HG03045 (cell line): ENCODE data around the gene PCNP.
A peak's percentile ranks its signal among the peaks of the same experiment; 100 is the strongest.
"Not testable (repeated sequence)": the region's sequence is repeated elsewhere in the genome, so short reads cannot be mapped to it uniquely, and the experiment has no call there.

ENCODE experiments used
- ATAC-seq: cut with Tn5 transposase; IDR thresholded peaks from one replicate; pipeline ENCODE4 v1.9.1; 2021; ENCODE audit warnings: mild to moderate bottlenecking, moderate library complexity; ENCODE audit not compliant: unreplicated experiment

The PCNP gene

DNA sequence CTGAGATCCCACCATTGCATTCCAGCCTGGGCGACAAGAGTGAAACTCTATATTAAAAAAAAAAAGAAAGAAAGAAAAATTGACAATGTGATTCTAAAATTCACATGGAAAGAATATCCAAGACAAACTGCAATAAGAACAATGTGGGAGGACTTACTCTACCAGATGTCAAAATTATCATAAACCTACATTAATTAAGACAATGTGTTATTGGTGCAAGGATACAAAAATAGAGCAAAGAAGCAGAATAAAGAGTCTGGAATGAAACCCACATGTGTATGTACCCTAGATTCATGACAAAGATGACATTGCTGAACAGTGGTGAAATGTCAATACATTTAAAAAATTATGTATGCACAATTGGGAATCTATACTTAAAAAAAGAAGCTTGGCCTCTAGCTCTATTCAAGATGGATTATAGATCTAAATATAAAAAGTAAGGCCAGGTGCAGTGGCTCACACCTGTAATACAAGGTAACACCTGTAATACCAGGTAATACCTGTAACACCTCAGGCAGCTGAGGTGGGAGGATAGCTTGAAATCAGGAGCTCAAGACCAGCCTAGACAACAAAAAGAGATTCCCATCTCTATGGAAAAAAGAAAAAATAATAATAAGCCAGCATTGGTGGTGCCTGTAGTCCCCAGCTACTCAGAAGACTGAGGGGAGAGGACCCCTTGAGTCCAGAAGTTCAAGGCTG, 57.3 kb downstream of the PCNP start:
- ATAC-seq: no peak

DNA sequence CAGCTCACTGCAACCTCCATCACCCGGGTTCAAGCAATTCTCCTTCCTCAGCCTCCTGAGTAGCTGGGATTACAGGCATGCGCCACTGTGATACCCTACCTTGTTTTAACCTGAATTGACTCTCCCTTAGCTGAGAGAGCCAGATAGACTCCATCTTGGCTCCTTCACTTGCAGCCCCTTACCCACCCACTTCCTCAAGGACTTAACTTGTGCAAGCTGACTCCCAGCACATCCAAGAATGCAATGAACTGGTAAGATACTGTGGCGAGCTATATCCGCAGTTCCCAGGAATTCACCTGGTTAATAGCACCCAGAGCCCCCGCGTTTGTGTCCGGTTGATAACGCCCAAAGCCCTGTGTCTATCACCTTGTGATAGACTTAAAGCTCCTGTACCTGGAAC, 58.0 kb downstream of the PCNP start:
- ATAC-seq: not testable (repeated sequence)

DNA sequence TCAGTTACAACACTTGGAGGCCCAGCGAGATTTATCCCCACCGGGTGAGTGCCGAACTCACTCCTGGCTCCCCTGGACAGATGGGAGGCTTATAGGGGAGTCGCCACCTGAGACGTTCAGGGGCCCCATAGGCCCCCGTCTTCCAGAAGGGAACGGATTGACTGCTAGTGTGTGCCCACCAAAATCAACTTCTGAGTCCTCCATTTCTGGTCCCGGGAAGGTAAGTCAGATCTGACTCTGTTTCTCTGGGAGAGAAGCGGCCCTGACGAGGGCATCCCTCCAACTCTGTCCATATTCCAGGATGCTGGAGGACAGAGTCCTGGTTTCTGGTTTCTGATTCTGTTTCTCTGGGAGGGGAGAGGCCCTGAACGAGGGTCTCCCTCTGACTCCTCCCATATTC, 58.6 kb downstream of the PCNP start:
- no peak for ATAC-seq

DNA sequence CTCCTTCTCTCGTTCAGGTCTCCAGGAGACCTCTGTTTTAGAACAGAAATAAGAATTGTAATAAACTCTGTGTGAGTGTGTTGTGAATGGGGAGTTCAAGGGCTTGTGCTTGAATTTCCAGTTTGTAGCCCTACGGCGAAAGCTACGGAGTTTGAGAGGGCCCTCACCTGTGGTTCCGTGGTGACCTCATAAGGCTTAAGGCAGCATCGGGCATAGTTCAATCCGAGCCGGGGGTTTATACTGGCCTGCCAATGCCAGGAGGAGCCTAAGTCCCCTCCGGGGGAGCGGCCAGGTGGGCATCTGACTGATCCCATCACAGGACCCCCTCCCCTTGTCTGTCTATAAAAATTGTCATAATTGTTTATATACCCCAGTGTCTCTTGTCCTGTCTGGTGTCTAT, 59.2 kb downstream of the PCNP start:
- ATAC-seq: no peak

DNA sequence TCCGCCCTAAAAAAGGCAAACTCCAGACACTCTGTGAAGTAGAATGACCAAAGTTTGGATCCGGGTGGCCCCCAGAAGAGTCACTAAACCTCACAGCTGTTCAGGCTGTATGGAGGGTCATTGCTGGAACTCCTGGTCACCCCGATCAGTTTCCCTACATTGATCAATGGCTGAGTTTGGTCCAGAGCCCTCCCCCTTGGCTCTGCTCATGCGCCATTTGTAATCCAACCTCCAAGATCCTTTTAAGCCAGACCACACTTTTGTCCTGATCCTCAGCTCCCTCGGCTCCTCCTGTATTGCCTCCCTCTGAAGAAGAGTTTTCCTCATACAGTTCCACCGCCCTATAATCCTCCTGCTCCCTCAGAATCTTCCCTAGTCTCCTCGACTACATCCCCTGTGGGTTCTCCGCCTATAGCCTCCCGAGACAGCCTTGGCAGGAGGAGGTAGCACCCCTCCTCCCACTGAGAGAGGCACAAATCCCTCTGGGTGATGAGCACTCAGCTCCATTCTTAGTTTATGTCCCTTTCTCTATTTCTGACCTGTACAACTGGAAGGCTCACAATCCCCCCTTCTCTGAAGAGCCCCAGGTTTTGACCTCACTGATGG, 60.7 kb downstream of the PCNP start:
- ATAC-seq: no peak

DNA sequence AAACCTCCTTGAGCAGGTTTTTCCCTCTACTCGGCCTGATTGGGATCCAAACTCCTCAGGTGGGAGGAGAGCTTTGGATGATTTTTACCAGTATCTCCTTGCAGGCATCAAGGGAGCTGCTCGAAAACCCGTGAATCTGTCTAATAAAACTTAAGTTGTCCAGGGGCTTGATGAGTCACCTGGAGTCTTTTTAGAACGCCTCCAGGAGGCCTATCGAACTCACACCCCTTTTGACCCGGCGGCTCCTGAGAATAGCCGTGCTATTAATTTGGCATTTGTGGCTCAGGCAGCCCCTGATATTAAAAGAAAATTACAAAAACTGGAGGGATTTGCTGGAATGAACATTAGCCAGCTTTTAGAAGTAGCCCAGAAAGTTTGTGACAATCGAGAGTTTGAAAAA, 61.4 kb downstream of the PCNP start:
- no peak for ATAC-seq

DNA sequence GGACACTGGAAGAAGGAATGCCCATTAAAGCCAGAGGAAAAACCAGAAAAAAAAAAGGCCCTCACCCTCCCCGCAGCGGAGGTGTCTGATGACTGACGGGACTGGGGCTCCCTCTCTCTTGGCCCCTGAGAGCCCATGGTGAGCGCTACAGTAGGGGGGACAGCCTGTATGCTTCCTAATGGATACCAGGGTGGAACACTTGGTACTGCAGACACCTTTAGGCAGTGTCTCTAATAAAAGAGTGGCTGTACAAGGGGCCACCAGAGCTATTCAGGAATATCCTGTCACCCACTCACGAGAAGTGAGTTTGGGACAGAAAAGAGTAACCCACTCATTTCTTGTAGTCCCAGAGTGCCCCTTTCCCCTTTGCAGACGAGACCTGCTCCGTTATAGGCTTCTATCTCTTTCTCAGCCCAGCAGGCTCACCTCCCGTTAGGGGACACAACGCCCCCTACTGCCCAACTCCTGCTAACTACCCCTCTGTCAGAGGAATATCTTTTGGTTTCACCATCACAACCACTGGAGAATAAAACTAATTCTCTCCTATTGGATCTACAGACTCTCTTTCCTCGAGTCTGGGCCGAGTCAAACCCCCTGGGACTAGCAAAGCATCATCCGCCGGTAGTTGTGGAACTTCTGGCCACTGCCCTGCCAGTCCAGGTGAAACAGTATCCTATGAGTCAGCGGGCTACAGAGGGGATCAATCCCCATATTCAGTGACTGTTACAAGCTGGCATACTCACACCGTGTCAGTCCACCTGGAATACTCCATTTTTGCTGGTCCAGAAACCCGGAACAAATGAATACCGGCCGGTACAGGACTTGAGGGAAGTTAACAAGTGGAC, 62.2 kb downstream of the PCNP start:
- ATAC-seq: peak; percentile 83

DNA sequence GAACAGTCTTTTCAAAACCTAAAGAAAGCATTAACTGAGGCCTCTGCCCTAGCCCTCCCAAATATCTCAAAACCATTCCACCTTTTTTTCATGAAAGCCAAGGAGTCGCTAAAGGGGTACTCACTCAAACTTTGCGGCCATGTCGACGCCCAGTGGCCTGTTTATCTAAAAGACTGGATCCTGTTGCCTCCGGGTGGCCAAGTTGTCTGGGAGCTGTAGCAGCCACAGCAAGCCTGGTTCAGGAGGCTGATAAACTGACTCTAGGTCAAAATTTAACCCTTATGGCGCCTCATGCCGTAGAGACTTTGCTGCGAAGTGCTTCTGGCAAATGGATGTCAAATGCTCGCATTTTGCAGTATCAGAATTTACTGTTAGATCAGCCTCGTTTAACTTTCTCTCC, 63.5 kb downstream of the PCNP start:
- ATAC-seq: no peak

DNA sequence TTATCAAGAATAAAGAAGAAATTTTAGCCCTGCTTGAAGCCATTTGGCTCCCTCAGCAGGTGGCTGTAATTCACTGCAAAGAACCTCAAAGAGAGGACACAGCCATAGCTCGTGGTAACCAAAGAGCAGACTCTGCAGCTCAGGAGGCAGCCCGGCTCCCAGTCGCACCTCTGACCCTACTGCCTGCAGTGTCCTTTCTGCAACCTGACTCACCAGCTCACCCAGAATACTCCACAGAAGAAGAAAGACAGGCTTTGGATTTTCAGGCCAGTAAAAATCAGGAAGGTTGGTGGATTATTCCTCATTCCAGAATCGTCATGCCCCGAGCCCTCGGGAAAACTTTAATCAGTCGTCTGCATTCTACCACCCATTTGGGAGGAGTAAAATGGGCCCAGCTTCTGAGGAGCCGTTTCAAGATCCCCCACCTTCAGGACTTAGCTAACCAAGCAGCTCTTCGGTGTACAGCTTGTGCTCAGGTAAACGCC, 64.3 kb downstream of the PCNP start:
- no peak for ATAC-seq

DNA sequence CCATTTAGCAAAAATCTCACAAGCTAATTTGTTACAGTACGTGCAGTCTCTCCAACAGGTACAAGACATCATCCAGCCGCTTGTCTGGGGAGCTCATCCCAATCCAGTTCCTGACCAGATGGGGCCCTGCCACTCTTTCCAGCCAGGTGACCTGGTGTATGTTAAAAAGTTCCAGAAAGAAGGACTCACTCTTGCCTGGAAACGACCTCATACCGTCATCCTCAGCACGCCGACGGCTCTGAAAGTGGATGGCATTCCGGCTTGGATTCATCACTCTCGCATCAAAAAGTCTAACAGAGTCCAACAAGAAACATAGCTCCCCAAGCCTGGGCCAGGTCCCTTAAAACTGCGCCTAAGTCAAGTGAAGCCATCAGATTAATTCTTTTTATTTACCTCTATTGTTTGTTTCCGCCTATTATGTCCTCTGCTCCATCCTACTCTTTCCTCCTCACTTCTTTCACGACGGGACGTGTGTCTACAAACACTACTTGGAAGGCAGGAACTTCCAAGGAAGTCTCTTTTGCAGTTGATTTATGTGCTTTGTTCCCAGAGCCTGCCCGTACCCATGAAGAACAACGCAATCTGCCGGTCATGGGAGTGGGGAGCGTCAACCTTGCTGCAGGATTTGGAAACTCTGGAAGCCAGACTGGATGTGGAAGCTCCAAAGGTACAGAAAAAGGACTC, 65.4 kb downstream of the PCNP start:
- ATAC-seq: no peak

DNA sequence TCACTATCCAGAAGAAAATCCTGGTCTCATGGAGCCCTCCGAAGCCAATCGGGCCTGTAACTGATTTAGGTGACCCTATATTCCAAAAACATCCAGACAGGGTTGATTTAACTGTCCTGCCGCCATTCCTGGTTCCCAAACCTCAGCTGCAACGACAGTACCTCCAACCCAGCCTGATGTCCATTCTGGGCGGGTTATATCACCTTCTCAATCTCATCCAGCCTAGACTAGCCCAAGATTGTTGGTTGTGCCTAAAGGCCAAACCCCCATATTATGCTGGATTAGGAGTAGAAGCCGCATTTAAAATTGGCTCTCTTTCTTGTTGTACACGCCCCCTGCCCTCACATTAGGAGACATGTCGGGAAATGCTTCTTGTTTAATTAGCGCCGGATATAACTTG, 66.3 kb downstream of the PCNP start:
- ATAC-seq: no peak

DNA sequence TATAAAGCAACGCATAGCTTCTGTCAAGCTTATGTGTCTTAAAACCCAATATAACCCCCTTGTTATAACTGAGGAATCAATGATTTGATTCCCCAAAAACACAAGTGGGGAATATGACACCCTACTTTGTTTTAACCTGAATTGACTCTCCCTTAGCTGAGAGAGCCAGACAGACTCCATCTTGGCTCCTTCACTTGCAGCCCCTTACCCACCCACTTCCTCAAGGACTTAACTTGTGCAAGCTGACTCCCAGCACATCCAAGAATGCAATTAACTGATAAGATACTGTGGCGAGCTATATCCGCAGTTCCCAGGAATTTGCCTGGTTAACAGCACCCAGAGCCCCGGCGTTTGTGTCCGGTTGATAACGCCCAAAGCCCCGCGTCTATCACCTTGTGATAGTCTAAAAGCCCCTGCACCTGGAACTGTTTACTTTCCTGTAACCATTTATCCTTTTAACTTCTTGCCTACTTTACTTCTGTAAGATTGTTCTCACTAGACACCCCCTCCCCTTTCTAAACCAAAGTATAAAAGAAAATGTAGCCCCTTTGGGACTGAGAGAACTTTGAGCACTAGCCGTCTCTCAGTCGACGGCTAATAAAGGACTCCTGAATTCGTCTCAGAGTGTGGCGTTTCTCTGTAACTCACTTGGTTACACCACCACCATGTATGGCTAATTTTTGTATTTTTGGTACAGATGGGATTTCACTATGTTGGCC, 67.6 kb downstream of the PCNP start:
- not testable (repeated sequence) for ATAC-seq

DNA sequence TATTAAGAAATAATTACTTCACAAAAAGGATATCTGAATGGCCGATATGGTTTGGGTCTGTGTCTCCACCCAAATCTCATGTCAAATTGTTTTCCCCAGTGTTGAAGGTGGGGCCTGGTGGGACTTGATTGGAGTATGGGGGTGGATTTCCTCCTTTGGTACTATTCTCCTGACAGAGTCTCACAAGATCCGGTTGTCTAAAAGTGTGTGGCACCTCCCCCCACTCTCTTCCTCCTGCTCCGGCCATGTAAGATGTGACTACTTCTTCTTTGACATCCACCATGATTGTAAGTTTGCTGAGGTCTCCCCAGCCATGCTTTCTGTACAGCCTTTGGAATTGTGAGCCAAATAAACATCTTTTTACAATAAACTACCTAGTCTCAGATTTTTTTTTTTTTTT, 68.5 kb downstream of the PCNP start:
- ATAC-seq: no peak

DNA sequence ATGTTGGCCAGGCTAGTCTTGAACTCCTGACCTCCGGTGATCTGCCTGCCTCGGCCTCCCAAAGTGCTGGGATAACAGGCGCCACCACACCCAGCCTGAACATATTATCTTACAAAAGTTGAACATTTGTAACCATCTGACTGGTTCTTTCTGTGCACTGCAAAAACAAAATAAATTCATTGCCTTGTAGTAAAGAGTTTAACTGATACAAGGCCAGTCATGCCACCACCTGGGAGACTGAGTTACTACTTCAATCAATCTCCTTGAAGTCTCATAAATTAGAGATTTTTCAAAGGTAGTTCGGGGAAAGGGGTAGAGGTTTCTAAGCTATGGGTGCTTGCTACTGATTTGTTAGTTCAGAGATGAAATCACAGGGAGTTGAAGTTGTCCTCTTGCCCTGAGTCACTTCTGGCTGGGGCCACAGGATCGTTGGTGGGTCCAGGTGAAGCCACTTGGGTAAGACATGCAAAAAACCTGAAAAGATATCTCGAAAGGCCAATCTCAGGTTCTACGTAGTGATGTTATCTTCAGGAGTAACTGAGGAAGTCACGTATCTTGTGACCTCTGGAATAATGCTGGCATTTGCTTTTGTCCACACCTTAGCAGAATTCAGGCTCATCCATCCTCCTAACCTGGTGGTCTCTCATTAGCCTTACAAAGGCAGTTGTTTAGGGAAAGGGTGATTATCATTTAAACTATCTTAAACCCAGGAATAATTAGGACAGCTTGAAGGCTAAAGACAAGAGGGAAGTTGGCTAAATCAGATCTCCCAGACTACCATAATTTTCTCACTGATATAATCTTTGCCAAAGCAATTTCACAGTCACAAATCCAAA, 69.2 kb downstream of the PCNP start:
- ATAC-seq: no peak
